Limb (tissue), 2 donors: ENCODE results near the gene ORC1.

Source experiments
- DNase-seq, 2 donors: peaks; one replicate each; pipeline ENCODE4 v3.0.0-alpha.2; 2016; ENCODE audit errors: extremely low spot score in 2 of 2

The ORC1 gene

GRCh38 chr1:52404116-52404974 lies at the start of gene ORC1, which contains the start of gene PRPF38A:
TSS of gene ORC1 (minus strand) at chr1:52404423. CDS start at chr1:52402223, 2,200 bp downstream.
TSS of gene PRPF38A (plus strand) at chr1:52404602. CDS start at chr1:52404750, 148 bp downstream.
- DNase-seq: peak; percentile 97 to 99

- DNase-seq: no peak
These were observed 40.2 kb upstream of the ORC1 start for GRCh38 chr1:52444463-52444862.

- DNase-seq: no peak
These were observed 35.8 kb upstream of the ORC1 start for GRCh38 chr1:52439976-52440375.

- no peak for DNase-seq
These were observed 32.6 kb upstream of the ORC1 start for GRCh38 chr1:52436817-52437216.

- DNase-seq: no peak
These were observed 31.4 kb upstream of the ORC1 start for GRCh38 chr1:52435650-52436049.

- no peak for DNase-seq
These were observed 31.0 kb upstream of the ORC1 start for GRCh38 chr1:52435211-52435610.

GRCh38 chr1:52432807-52433206 lies 28.6 kb upstream of the ORC1 start:
- DNase-seq: no peak

- no peak for DNase-seq
These were observed 22.9 kb upstream of the ORC1 start for GRCh38 chr1:52427152-52427551.

- no peak for DNase-seq
These were observed 22.1 kb upstream of the ORC1 start for GRCh38 chr1:52426371-52426770.

GRCh38 chr1:52424813-52425212 lies 20.6 kb upstream of the ORC1 start:
- DNase-seq: no peak

GRCh38 chr1:52424231-52424636 lies 20.0 kb upstream of the ORC1 start:
- DNase-seq: no peak

GRCh38 chr1:52423771-52424170 lies 19.5 kb upstream of the ORC1 start:
- no peak for DNase-seq

- no peak for DNase-seq
These were observed 18.8 kb upstream of the ORC1 start for GRCh38 chr1:52423055-52423454.

GRCh38 chr1:52420713-52421112 lies 16.5 kb upstream of the ORC1 start:
- DNase-seq: no peak

GRCh38 chr1:52416811-52417210 lies 12.6 kb upstream of the ORC1 start:
- DNase-seq: no peak

GRCh38 chr1:52414942-52415341 lies 10.7 kb upstream of the ORC1 start:
- DNase-seq: no peak

- no peak for DNase-seq
These were observed 9.3 kb upstream of the ORC1 start for GRCh38 chr1:52413410-52413989.

- no peak for DNase-seq
These were observed 734 bp upstream of the ORC1 start for GRCh38 chr1:52404975-52405338.

- peak; percentile 8 to 25 for DNase-seq
These were observed 582 bp downstream of the ORC1 start for GRCh38 chr1:52403566-52404115.

- no peak for DNase-seq
These were observed 1.4 kb downstream of the ORC1 start for GRCh38 chr1:52402860-52403240.

GRCh38 chr1:52400131-52400530 lies 4.1 kb downstream of the ORC1 start:
- DNase-seq: no peak

- no peak for DNase-seq
These were observed 4.6 kb downstream of the ORC1 start for GRCh38 chr1:52399629-52400028.

GRCh38 chr1:52393174-52393573 lies 11.0 kb downstream of the ORC1 start:
- DNase-seq: no peak
